HG03025 (cell line): ENCODE results near the gene CD274.
"Not testable (repeated sequence)": the region's sequence is repeated elsewhere in the genome, so short reads cannot be mapped to it uniquely, and the experiment has no call there.

Experiments
- ATAC-seq: cut with Tn5 transposase; IDR thresholded peaks from one replicate; pipeline ENCODE4 v1.9.1; 2021; ENCODE audit warnings: mild to moderate bottlenecking, moderate library complexity; ENCODE audit not compliant: unreplicated experiment, low FRiP score

Gene CD274

GRCh38 chr9:5450359-5451091, at the start of gene CD274:
TSS of gene CD274 (plus strand) at chr9:5450542. CDS start at chr9:5456114, 5,572 bp downstream.
- peak; percentile 66 for ATAC-seq

DNA sequence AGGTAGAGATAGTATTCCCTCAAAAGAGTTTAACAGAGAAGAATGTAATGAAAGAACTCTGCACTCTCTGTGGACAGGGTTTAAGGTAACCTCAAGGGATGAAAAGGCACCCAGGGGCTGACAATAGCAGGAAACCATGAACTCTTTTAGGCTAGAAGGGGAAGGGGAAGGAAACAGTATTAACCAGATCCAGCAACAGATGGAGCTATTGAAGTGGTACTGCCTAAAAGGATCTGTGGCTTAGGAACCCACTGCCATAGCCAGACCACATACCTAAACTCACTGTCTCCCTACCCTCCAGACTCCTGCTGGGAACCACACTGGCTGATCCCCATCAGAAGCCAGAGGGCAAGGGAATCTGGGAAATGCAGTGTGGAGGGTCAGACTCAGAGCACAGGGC, 48.1 kb upstream of the CD274 start:
- no peak for ATAC-seq

GRCh38 chr9:5408596-5408995, 41.7 kb upstream of the CD274 start:
- ATAC-seq = no peak

- ATAC-seq = no peak
Measured at GRCh38 chr9:5416953-5417352, 33.4 kb upstream of the CD274 start.

GRCh38 chr9:5418481-5418880, 31.9 kb upstream of the CD274 start:
- no peak for ATAC-seq

DNA sequence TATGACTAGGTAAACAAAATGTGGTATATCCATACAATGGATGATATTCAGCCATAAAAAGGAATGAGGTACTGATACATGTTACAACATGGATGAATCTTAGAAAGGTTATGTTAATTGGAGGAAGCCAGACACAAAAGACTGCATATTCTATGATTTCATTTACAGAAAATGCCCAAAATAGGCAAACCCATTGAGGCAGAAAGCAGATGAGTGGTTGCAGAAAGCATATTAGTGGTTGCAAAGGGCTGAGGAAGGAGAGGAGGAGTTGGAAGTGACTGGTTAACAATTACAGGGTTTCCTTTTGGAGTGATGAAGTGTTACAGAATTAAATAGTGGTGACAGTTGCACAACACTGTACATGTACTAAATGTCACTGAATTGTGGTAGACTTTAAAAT, 30.4 kb upstream of the CD274 start:
- no peak for ATAC-seq

GRCh38 chr9:5421163-5421562, 29.2 kb upstream of the CD274 start:
- ATAC-seq = no peak

- no peak for ATAC-seq
Measured at GRCh38 chr9:5422276-5422675, 28.1 kb upstream of the CD274 start.

- ATAC-seq = no peak
Measured at GRCh38 chr9:5425006-5425628, 25.2 kb upstream of the CD274 start.

DNA sequence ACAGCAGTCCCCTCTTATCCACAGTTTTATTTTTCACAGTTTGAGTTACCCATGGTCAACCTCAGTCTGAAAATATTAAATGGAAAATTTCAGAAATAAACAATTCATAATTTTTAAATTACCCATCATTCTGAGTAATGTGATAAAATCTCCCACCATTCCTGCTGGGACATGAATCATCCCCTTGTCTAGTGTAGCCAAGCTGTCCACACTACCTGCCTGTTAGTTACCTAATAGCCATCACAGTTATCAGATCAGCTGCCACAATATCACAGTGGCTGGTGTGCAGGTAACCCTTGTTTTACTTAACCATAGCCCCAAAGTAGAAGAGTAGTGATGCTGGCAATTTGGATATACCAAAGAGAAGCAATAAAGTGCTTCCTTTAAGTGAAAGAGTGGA, 23.3 kb upstream of the CD274 start:
- ATAC-seq = no peak

DNA sequence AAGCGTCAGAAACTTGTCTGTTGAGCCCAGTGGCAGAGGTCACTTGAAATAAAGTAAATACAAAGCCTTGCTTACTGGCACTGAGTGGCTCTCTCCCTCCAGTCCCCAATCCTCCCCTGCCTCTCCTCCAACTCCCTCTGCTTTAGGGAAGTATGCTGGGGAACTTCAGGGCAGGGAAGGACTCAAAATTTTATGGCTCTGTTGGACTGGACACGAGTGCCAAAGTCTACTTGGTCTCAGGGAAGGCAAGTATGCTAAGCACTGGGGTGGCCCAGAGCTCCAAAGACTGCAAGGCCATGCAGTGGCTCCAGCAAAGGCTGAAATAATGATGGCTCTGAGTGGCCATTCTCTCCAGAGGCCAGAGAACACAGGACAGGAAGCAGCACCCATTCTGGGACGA, 22.2 kb upstream of the CD274 start:
- ATAC-seq = no peak

DNA sequence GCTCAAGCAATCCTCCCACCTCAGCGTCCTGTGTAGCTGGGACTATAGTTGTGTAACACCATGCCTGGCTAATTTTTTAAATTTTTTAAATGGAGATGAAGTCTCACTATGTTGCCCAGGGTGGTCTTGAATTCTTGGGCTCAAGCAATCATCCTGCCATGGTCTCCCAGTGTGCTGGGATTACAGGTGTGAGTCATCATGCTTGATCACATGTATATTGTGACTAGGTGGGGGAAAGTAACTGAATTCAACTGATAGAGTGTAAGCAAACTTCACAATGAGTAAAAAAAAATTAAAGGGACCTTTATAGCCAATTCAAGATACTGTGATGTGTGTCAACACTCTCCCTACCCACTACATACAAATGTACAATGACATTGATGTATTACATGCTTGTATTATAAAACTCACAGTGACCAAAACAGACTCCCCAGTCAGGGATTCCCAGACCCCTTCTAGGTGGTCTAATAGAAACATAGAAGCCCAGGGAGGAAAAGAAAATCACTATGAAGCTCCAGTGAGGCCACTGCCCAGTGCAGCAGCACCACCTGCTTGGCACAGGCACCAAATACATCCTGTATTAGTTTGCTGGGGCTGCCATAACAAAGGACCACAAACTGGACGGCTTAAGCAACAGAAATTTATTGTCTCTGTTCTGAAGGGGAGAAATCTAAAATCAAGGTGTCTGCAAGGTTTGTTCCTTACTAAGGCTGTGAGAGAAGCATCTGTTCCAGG, 21.4 kb upstream of the CD274 start:
- ATAC-seq = no peak

GRCh38 chr9:5429873-5430564, 20.3 kb upstream of the CD274 start:
- ATAC-seq = no peak

GRCh38 chr9:5430912-5431311, 19.4 kb upstream of the CD274 start:
- ATAC-seq = no peak

GRCh38 chr9:5432890-5433289, 17.5 kb upstream of the CD274 start:
- ATAC-seq = not testable (repeated sequence)

GRCh38 chr9:5433328-5433727, 17.0 kb upstream of the CD274 start:
- ATAC-seq = not testable (repeated sequence)

- ATAC-seq = not testable (repeated sequence)
Measured at GRCh38 chr9:5433841-5434810, 16.2 kb upstream of the CD274 start.

DNA sequence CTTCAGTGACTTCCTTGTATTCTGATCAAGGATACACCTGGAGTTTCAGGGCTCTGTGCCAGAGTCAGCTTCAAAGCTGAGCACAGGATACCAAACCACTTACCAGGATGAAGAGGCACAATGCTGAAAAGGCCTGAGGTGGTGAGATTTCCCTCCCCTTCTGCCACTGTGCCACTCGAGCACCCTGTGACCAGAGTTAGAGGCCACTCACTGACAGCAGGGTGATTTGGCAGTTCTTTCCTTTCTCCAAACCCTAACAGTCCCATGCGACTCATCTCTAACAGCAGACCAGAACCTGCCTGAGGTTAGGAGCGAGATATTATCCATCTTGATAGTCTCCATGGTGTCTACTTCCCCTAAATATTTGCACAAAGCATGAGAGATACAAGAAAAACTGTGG, 14.4 kb upstream of the CD274 start:
- ATAC-seq = no peak

DNA sequence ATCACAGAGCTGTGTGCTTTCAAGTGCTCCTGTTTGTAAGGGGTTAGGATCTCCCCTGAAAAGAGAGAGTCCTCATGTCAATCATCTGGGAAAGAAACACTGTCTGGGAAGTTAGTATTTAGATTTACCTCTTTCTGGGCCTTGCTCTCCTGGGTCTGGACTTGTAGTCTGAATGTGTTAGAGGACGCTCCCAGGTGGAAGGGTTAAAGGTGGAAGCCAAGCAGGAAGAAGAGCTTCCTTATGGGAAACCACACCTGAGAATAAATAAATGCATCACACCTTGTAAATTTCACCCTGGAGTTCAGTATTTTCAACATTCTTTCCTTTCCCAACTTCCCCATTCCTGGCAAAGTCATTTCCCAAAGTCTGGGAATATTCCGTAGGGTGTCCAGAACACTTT, 13.9 kb upstream of the CD274 start:
- no peak for ATAC-seq
